ENCODE data around the gene DIDO1.

Gene DIDO1

DNA sequence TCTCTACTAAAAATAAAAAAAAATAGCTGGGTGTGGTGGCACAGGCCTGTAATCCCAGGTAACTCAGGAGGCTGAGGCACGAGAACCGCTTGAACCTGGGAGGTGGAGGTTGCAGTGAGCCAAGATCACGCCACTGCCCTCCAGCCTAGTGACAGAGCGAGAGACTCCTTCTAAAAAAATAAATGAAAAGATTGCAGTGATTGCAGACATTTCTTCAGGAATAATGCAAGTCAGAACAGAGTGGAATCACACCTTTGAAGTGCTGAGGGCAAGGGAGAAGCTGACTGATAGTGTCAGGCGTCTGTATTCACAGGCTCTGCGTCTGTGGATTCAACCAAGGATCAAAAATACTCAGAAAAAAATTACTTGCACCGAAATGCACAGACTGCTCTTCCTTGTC is 62.1 kb downstream of the DIDO1 start:
- H3K36me3 ChIP-seq (replicated peaks; ENCODE audit: low read depth, low read length): peaks cover 18% of the 10 kb centered on the region
- H3K4me1 ChIP-seq (ENCODE audit: low read length): peaks cover 19% of the 10 kb centered on the region
- no peaks in the 10 kb centered on the region for H4K20me1 ChIP-seq (ENCODE audit: insufficient read depth, low read length)
- H3K9me3 ChIP-seq (ENCODE audit: insufficient read depth, low read length): no peaks in the 10 kb centered on the region
- no peak overlapping the region for H3K4me3 ChIP-seq (ENCODE audit: low read length)
- TF ChIP-seq, protein P1, sequence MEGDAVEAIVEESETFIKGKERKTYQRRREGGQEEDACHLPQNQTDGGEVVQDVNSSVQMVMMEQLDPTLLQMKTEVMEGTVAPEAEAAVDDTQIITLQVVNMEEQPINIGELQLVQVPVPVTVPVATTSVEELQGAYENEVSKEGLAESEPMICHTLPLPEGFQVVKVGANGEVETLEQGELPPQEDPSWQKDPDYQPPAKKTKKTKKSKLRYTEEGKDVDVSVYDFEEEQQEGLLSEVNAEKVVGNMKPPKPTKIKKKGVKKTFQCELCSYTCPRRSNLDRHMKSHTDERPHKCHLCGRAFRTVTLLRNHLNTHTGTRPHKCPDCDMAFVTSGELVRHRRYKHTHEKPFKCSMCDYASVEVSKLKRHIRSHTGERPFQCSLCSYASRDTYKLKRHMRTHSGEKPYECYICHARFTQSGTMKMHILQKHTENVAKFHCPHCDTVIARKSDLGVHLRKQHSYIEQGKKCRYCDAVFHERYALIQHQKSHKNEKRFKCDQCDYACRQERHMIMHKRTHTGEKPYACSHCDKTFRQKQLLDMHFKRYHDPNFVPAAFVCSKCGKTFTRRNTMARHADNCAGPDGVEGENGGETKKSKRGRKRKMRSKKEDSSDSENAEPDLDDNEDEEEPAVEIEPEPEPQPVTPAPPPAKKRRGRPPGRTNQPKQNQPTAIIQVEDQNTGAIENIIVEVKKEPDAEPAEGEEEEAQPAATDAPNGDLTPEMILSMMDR (IDR thresholded peaks at IDR 0.05; ENCODE audit: low read depth, low read length): no peak
- TF ChIP-seq EZH2phosphoT487 (IDR thresholded peaks at IDR 0.05; ENCODE audit: low read depth): no peak
- no peak overlapping the region for H2AFZ ChIP-seq (ENCODE audit: low read depth, low read length)
- no peak overlapping the region for H3K27ac ChIP-seq (ENCODE audit: low read length)
- no peaks in the 10 kb centered on the region for H3K27me3 ChIP-seq (ENCODE audit: low read depth, low read length)
- H3K9ac ChIP-seq (ENCODE audit: low read length): no peak overlapping the region
- H3K4me2 ChIP-seq (ENCODE audit: low read length): no peak overlapping the region
- H3K79me2 ChIP-seq (ENCODE audit: low read length): peaks cover 25% of the 10 kb centered on the region

DNA sequence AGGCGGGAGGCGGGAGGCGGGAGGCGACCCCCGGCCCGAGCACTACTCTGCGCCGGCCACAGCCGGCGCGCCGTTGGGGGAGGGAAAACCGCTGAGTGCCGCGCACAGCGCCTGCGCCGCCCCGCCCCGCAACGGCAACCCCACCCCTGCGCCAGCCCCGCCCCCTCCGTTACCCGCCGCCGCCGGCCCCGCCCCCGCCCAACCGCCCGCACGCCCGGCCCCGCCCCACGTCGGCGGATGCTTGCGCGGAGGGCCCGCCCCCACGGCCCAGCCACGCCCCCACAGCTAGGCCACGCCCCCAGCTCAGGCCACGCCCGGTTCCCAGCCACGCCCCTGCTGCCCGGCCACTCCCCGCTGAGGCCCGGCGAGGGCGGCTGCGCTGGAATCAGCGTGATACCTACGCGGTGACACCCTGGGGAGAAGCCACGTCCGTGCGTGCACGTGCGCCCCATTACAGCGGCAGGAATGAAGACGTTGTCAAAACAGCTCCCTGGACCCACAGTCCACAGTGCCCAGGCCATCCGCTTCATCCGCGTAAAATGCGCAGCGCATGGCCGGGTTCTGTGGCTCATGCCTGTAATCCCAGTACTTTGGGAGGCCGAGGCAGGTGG is 64.5 kb downstream of the DIDO1 start, which contains the start of gene TCFL5:
Gene TCFL5 (minus strand): TSS at position 97 of the 611 bp plus-strand sequence. CDS start 152 bp downstream, outside the sequence.
- Histone ChIP-seq H3K9ac (ENCODE audit: low read length) (peak within 1 kb of the TSS; percentile 95), H2AFZ (ENCODE audit: low read depth, low read length) (no peak within 1 kb of the TSS), H3K27me3 (ENCODE audit: low read depth, low read length) (no peaks in the 10 kb centered on the region), H3K36me3 (replicated peaks; ENCODE audit: low read depth, low read length) (peaks cover 36% of the 10 kb centered on the region), H3K79me2 (ENCODE audit: low read length) (peaks cover 49% of the 10 kb centered on the region), H3K4me2 (ENCODE audit: low read length) (peak within 1 kb of the TSS; percentile 86), H3K4me1 (ENCODE audit: low read length) (peaks cover 42% of the 10 kb centered on the region), H3K4me3 (ENCODE audit: low read length) (peak within 1 kb of the TSS; percentile 97), H3K27ac (ENCODE audit: low read length) (peak within 1 kb of the TSS; percentile 97), H4K20me1 (ENCODE audit: insufficient read depth, low read length) (no peaks in the 10 kb centered on the region), H3K9me3 (ENCODE audit: insufficient read depth, low read length) (no peaks in the 10 kb centered on the region)
- TF ChIP-seq EZH2phosphoT487 (IDR thresholded peaks at IDR 0.05; ENCODE audit: low read depth): no peak
- TF ChIP-seq, protein P1 (IDR thresholded peaks at IDR 0.05; ENCODE audit: low read depth, low read length): no peak

DNA sequence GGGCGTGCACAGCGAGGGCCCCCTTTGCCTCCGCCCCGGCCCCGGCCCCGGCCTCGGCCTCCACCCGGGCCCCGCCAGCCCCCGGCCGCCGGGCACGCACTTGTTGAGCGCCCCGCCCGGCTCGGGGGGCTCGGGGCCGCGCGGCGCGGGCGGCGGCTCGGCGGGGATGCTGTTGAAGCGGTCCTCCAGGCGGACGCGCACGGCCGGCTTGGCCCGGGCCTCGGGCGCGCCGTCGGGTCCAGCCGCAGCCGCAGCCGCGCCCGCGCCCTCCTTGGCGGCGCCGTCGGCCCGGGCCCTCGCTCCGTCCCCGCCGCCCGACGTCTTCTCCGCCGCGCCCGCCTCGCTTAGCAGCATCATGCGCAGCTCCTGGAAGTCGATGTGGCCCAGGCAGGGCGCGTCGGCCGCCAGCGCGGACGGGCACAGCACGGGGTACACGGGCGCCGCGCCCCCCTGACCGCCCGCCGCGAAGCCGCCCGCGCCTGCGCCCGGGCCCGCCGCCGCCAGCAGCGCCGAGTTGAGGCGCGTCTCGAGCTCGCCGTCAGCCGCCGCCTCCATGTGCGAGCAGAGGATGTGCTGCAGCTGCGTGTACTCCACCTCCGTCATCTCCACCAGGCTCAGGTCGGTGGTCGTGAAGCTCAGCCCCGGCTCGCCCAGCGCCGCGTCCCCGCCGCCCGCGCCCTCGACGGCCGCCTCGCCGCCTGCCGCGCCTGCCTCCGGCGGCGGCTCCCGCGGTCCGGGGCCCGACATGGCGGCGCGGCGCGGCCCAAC is 65.2 kb downstream of the DIDO1 start:
- H3K36me3 ChIP-seq (replicated peaks; ENCODE audit: low read depth, low read length): peaks cover 42% of the 10 kb centered on the region

More for the DNA sequence above, 65.2 kb downstream of the DIDO1 start:
- Histone ChIP-seq H3K79me2 (ENCODE audit: low read length) (peaks cover 56% of the 10 kb centered on the region), H4K20me1 (ENCODE audit: insufficient read depth, low read length) (no peaks in the 10 kb centered on the region), H3K9ac (ENCODE audit: low read length) (peak overlapping the region; percentile 95), H3K4me1 (ENCODE audit: low read length) (peaks cover 49% of the 10 kb centered on the region), H3K4me3 (ENCODE audit: low read length) (peak overlapping the region; percentile 97), H3K4me2 (ENCODE audit: low read length) (peak overlapping the region; percentile 86), H3K9me3 (ENCODE audit: insufficient read depth, low read length) (no peaks in the 10 kb centered on the region), H3K27me3 (ENCODE audit: low read depth, low read length) (no peaks in the 10 kb centered on the region), H2AFZ (ENCODE audit: low read depth, low read length) (no peak overlapping the region), H3K27ac (ENCODE audit: low read length) (peak overlapping the region; percentile 97)
- TF ChIP-seq, protein P1 (IDR thresholded peaks at IDR 0.05; ENCODE audit: low read depth, low read length): no peak
- TF ChIP-seq EZH2phosphoT487 (IDR thresholded peaks at IDR 0.05; ENCODE audit: low read depth): no peak
